GM18873 (cell line): ENCODE measurements around the gene ARHGEF4.
"Not testable (repeated sequence)": the region's sequence is repeated elsewhere in the genome, so short reads cannot be mapped to it uniquely, and the experiment has no call there.

Experiments
- ATAC-seq: cut with Tn5 transposase; IDR thresholded peaks from one replicate; pipeline ENCODE4 v1.9.1; 2021; ENCODE audit warnings: mild to moderate bottlenecking, moderate library complexity, moderate number of reproducible peaks; ENCODE audit not compliant: unreplicated experiment, low FRiP score

Gene ARHGEF4

DNA sequence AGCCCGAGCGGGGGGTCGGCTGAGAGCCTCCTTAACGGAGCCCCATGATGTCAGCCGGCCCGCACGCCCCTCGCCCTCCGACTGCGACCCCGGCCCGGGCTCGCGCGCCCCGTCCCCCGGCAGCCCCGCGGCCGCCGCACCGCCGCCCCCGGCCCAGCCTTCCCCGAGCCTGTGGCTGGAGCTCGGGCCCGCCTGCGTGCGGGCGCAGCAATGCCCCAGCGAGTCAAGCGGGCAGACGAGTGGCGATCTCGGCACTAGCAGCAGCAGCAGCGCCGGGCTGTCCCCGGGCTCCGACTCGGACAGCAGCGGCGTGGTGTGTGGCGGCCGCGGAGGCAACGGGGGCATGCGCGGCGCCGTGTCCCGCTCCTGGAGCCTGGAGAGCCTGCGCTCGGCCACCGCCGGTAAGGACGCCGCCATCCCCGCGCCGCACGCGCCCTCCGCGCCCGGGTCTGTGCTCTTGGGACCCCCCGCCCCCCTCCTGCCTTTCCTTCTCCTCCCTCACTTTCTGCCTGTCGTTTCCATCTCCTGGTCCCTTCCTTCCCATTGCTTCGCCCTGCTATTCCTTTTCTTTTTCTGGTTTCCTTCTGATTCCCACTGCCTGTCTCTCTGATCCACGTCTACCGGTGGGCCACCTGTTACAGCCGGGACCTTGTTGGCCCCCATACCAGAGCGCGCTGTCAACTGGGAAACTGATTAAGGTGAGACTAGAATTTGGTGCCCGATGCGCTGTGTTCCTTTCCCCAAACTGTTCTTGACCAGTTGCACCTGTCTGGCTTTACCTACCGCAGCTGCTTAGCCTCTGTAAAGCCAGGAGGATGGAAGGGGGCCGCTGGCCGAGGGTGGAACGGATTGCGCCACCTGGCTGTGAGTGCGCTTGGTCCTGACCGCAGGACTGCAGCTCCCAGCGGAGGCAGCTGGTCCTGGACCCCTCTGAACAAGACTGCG is 127.4 kb downstream of the ARHGEF4 start:
- no peak for ATAC-seq

DNA sequence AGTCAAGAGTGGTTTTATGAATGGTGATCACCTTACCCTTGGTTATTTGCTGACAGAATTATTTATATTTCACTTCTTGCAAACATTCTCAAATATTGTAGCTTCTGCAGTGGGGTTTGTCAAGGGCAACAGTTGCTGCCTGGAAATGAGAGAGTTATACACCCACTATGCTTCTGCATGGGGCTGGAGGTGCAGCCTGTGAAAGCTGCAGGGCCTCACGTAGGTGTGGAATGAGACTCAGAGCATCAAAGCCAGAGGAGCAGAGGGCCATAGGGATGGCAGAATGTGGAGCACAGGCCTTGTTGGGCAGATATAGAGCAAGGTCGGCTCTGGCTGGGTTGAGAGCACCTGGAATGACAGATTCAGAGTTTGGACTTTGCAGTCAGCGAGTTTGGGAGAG is 128.2 kb downstream of the ARHGEF4 start:
- ATAC-seq = no peak

DNA sequence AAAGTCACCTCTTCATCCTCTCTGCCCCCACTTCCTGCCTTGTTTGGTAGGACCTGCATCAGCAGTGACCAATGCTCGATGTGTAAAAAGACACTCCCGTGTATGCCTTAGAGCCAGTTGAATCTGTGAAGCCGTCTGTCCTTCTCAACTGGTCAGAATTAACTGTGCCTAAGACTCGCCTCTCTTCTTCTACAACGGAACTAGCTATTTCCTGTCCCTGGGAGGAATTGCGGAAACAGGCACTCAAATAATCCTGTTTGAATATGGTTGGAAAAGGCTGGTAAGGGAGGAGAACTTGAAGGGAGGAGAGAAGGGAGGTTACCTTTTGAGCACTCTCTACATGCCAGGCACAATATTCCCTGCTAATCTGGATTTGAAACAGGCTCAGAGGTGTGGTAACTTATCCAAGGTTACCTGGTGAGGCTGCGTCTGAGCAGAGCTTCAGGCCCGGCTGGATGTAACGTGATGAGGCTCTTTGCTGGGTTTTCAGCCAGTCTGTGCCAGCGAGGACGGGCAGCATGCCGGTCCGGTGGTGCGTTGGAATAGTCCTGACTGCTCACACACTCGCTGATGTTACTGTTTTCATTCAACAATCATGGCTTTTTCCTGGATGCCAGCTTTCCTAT is 129.5 kb downstream of the ARHGEF4 start:
- no peak for ATAC-seq

DNA sequence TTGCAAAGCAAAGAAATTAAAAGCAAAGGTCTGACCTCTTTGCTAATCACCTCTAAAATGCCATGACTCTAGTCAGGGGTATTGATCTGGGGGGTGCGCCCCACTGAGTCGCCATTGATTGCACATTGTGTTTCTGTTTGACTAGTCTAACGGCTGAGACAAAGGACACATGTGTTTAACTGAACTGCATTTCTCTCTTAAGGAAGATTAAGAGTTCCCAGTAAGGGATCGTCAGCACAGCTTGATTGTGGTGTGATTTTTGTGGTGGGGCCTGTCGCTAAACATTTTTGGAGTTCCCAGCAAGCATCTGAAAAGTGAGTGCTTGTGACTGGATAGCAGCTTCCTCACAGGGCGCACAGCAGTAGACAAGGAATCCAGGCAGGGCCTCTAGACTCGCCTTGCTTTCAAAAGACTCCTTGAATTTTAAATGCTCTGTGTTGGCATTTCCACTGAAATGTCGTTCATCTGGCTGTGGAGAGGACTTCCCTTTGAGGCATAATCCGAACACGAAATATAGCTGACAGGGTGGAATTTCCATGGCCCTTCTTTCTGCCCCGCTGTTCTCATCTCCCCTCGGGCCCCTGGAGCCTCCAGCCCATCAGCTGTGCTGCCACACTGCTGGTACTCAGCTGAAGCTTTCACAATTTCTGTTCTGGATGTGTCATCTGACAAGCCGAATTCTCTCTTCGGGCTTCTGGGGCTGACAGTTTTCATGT is 130.2 kb downstream of the ARHGEF4 start:
- ATAC-seq = no peak

DNA sequence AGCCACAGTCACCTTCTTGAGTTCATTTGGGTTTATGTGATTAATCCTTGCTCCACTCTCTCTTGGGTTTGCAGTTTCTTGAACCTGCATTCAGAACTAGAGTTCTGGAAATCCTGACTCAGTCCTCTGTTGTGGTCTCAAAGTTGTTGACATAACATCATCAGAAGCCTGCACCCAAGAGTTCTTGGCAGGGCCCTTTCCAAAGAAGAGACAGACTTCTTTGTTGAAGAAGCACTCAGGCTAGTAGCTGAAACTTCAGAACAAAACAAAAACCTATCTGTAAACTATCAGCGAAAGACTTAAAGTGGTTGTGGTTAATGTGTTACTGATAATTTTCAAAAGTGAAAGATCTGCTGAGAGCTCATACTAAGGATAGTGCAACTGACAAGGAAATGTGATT is 135.7 kb downstream of the ARHGEF4 start:
- ATAC-seq = no peak

DNA sequence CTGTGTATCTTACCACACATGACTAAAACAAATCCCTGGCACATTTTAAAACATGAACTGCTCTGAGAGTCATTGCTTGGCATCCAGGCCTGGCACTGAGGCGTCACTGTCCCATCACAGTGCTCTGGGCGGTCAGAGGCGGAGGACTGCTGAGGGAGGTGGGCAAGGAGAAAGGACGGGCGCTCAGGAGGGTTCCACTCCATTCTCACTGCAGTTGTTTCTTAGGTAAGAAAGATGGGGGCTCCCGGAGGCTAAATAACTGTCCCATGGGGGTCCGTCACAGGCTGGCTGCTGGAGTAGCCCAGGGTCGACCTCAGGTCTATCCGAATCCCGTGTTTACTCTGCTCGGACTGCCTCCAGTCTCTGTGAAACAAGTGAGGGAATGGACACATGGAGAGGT is 139.0 kb downstream of the ARHGEF4 start:
- ATAC-seq = no peak

DNA sequence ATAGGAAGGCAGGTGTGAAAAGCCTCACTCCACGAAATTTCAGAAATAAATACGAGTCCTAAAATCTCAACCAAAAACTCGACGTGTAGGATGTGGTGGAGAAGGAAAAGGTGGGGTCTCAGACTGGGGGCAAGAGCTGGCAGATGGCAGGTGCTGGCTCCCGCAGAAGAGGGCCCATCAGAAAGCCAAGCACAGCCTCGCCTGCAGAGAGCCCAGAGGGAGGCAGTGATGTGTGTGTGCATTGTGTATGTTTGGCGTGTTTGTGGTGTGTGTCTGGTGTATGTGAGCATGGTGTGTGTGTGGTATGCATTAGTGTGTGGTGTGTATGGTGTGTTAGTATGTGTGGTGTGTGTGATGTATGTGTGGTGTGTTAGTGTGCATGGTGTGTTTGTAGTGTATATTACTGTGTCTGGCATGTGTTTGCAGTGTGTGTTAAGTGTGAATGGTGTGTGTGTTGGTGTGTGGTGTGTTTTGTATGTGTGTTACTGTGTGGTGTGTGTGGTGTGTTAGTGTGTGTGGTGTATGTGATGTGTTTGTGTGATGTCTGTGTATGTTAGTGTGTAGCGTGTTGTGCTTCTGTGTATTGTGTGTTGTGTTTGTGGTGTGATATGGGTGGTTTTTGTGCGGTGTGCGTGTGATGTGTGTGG is 140.0 kb downstream of the ARHGEF4 start:
- ATAC-seq = no peak

DNA sequence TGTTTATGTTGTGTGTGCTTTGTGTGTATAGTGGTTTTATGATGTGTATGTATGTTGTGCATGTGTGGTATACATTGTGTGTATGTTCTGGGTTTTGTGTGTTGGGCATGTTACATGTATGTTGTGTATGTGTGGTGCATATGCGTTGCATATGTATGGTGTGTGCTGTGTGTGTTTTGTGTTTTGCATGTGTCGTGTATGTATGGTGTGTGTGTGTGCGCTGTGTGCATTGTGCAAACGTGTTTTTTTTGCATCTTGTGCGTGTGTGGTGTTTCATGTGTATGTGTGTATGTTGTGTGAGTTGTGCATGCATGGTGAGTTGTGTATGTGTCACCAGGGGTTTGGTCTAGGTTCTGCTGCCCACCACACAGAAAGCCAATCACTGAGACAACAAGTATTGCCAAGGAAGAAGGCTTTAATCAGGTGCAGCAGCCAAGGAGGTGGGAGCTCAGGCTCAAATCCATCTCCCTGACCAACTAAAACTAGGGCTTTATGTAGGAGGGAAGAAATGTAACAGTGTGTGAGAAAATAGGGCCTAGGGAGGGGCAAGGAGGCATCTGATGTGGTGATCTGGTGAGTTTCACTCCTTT is 140.8 kb downstream of the ARHGEF4 start:
- no peak for ATAC-seq

DNA sequence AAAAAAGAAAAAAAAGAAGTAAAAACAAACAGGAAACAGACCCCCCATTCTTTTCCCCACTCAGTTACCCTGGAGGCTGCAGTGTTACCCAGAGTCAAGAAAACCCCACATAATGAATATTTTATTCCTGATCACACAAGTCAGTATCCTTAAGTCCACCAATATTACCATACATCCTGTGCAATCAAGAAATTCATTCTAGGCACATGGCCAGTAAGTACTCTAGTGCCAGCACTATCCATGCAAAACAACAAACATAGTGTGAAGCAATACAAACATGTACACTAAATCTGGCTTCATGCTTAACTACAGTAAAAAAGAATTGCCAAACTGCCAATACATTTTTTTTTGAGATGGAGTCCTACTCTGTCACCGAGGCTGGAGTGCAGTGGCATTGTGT is 145.0 kb downstream of the ARHGEF4 start:
- ATAC-seq = no peak

DNA sequence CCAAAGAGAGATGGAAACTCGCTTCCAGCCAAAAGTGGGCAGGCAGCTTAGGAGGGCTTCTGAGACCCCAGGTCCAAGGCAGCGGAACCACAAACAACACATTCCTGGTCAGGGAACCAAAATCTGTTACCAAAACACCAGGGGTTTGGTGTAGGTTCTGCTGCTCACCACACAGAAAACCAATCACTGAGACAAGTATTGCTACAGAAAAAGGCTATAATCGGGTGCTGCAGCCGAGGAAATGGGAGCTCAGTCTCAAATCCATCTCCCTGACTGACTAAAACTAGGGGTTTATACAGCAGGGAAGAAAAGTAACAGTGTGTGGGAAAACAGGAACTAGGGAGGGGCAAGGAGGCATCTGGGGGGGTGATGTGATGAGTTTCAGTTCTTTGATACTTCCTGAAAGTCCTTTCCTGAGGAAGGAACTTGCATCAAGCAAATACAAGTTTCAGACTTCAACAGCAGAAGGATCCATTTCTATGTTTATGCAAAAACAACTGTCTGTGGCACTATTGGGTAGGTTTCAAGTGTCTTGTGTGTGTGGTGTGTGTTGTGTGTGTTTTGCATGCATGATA is 148.6 kb downstream of the ARHGEF4 start:
- ATAC-seq = no peak

DNA sequence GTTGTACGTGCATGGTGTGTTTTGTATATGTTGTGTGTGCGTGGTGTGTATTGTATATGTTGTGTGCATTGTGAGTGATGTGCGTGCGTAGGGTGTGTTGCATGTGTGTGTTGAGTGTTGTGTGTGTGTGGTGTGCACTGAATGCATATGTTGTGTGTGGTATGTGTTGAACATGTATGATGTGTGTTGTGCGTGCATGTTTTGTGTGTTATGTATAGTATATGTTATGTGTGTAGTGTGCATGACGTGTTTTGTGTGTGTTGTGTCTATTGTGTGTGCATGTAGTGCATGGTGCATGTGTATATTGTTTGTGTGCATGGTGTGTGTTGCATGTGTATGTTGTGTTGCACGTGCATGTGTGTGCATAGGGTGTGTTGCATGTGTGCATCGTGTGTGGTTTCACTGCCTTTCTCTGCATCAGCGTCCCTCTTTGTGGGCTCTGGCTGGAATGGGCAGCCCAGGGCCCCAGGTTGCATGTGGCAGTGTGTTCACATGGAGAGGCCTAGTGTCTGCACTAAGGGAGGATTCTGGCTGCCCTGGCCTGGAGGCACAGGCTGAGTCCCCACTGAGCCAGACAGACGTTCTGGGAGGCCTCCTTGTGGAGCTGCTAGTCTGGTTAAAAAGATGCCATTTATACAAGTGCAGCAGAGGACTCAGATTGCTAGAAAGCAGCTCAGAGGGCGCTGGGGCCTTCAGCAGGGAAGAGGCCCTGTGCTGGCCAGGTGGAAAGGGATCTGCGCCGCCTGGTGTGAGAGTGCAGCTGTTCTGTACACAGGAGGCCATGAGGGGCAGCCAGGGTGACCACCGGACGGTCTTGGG is 149.3 kb downstream of the ARHGEF4 start:
- ATAC-seq = no peak

DNA sequence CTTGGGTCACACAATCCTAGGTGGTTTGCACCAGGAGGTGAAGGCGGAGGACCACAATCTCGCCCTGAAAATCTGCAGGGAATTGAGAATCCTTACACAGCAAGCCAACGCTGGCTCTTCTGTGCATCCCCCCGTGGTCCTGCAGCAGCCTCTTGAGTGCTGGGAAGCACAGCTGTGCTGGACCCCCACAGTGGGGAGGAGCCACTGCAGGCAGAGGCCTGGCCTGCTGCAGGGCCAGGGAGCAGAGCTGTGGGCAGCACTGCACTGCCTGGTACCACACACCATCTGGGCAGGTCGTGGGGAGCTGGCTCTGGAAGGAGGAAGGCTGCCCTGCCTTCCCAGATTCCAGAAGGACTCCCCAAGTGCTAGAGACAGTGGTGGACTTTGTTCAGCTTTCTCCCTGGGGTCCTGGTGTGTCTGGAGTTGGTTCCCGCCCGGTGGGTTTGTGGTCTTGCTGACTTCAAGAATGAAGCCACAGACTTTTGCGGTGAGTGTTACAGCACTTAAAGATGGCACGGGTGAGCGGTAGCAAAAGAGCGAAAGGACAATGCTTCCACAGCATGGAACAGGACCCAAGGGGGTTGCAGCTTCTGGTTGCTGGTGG is 150.3 kb downstream of the ARHGEF4 start:
- no peak for ATAC-seq

DNA sequence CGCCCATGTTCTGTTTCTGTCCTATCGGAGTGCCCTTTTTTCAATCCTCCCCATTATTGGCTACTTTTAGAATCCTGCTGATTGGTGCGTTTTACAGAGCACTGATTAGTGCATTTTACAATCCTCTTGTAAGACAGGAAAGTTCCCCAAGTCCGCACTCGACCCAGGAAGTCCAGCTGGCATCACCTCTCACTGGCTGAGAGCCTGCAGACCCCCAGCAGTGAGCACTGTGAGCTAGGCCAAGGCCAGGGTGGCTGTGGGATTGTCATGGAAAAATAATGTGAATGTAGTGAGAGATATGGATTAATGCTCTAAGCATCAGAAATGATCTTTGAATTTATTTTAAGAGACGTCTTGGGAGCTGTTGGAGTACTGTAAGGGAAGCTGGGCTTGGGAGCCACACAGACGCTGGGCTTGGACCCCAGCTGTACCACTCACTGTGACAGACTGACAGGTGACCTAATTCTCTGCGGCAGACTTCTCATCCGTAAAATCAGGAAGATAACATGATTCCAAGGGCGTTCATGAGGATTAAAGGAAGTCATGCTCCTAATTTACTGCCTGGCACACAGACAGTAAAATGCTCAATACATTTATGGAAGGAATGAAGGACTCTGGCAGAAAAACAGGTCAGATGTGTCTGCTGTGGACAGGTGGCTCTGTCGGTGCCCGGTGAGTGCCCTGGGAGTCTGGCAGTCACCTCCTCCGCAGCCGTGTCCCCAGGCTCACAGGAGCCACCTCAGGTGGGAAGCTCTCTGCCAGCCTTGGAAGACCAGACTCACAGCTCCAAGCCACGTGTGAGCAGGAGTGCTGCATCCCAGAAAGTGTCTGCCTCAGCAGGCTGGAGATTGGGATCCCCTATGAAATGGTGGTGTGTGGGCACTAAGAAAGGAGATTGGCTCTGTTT is 151.1 kb downstream of the ARHGEF4 start:
- no peak for ATAC-seq

DNA sequence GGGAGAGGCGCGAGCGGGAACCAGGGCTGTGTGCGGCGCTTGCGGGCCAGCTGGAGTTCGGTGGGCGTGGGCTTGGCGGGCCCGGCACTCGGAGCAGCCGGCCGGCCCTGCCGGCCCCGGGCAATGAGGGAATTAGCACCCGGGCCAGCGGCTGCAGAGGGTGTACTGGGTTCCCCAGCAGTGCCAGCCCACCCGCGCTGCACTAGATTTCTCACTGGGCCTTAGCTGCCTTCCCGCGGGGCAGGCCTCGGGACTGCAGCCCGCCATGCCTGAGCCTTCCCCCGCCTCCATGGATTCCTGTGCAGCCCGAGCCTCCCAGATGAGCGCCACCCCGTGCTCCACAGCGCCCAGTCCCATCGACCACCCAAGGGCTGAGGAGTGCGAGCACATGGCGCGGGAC is 154.7 kb downstream of the ARHGEF4 start:
- ATAC-seq = not testable (repeated sequence)

DNA sequence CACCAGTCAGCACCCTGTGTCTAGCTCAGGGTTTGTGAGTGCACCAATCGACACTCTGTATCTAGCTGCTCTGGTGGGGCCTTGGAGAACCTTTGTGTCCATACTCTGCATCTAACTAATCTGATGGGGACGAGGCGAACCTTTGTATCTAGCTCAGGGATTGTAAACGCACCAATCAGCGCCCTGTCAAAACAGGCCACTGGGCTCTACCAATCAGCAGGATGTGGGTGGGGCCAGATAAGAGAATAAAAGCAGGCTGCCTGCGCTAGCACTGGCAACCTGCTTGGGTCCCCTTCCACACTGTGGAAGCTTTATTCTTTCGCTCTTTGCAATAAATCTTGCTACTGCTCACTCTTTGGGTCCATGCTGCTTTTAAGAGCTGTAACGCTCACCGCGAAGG is 155.3 kb downstream of the ARHGEF4 start:
- ATAC-seq = not testable (repeated sequence)

DNA sequence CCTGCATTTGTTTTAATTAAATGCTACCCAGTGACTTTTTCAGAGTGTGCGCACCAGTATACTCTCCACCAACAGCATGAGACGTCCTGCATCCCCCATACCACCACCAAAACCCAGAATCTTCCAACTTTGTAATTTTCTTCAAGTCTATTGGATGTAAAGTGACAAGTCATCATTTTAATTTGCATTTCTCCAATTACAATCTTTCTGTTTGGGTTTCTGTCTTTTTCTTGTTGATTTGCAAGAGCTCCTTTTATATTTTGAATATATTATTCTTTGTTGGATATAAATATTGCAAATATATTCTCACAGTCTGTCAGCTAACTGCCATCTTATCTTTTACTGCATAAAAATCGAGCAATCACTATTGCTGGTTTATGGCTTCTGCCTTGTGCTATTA is 160.0 kb downstream of the ARHGEF4 start:
- ATAC-seq = no peak

DNA sequence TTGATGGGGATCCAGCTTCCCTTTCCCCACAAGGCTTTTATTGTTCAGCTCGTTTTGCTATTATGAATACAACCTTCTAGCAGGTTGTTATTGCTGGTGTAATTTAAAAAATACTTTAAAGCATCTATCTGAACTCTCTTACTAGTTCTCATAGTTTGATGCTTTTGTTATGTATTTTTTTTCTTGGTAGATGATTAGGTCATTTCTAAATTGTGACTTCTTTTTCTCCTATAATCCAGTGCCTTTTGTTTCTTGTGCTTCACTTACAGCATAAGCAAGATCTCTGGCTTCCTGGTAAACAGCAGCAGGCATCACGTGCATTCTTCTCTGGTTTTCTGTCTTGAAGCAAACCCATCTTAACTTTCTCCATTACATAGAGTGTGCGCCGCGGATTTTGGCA is 160.5 kb downstream of the ARHGEF4 start:
- ATAC-seq = no peak

DNA sequence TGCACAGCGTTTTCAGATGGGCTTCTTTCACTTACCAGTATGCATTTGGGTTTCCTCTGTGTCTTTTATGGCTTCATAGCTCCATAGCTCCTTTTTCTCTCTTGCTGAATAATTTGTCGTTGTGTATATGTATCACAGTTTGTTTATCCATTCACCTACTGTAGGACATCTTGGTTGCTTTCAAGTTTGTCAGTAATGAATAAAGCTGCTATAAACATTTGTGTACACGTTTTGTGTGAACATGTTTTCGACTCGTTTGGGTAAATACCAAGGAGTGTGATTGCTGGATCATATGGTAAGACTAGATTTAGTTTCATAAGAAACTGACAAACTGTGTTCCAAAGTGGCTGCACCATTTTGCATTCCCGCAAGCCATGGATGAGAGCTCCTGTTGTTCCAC is 161.8 kb downstream of the ARHGEF4 start:
- no peak for ATAC-seq
